AG10803 (cell line): ENCODE results near the gene FRMPD4.

Experiments
- DNase-seq: peaks from one replicate; pipeline ENCODE4 v3.0.0; 2010; ENCODE audit warnings: low read depth
- H3K4me3 ChIP-seq: 2 replicates; pipeline ENCODE4 v1.5.1; 2011; ENCODE audit warnings: mild to moderate bottlenecking, low read length, control low read depth
- TF ChIP-seq, protein P1 (sequence below): conservative IDR thresholded peaks from 2 replicates; pipeline ENCODE4 v1.5.1; 2011; ENCODE audit warnings: mild to moderate bottlenecking, low read length, control low read depth, inconsistent platforms

The FRMPD4 gene

DNA sequence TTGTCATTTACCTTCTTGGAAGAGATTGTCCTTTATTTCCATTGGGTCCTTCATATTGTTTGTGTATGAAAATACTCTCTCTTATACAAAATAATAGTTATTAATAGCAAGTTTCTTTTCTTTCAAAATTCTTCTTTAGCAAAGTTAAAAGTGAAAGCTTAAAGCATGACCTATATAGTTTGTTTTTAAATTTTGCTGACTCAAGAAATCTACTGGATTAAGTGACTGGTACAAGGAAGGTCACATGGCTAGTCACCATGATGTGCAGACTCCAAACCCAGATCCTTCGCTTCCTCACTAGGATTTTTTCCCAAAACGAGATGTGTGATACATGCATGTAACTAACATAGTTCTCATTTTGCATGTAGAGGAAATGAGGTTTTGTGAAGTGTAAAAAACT lies 322.7 kb downstream of the FRMPD4 start:
- no peak for DNase-seq
- H3K4me3 ChIP-seq: no peak overlapping the region
- TF ChIP-seq, protein P1, sequence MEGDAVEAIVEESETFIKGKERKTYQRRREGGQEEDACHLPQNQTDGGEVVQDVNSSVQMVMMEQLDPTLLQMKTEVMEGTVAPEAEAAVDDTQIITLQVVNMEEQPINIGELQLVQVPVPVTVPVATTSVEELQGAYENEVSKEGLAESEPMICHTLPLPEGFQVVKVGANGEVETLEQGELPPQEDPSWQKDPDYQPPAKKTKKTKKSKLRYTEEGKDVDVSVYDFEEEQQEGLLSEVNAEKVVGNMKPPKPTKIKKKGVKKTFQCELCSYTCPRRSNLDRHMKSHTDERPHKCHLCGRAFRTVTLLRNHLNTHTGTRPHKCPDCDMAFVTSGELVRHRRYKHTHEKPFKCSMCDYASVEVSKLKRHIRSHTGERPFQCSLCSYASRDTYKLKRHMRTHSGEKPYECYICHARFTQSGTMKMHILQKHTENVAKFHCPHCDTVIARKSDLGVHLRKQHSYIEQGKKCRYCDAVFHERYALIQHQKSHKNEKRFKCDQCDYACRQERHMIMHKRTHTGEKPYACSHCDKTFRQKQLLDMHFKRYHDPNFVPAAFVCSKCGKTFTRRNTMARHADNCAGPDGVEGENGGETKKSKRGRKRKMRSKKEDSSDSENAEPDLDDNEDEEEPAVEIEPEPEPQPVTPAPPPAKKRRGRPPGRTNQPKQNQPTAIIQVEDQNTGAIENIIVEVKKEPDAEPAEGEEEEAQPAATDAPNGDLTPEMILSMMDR: no peak

DNA sequence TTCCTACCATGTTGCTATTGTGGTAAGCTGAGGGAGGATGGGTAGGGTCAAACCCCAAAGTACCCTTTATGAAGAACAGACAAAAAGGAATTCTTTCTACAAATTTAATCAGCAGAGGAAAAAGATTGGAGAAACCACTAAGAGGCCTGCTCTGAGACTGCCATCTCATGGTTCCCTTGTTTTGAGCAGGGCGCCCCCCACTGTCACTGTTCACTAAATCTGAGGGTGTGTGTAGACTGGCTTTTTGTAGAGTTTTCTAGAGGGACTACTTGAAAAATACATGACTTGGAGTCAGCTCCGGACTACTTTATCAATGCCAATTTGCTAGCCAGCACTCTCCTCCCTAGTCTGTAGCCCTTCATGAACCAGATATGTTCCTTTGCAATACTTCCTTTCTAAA lies 324.8 kb downstream of the FRMPD4 start:
- TF ChIP-seq, protein P1: no peak
- DNase-seq: no peak
- H3K4me3 ChIP-seq: no peak overlapping the region

DNA sequence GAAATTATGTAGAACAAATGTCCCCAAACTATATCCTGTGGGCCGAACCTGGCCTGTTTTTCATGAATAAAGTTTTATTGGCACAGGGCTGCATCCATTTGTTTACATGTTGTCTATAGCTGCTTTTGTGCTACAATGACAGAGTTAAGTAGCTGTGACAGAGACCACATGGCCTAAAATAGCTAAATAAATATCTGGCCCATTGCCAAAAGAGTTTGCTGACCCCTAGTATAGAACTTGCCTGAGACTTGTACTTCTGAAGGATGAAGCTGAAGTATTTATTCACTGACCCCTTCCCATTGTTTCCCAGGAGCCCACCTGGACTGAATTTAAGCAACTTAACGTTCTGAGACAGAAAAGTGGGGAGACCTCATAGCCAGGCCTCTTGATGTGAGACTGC lies 325.6 kb downstream of the FRMPD4 start:
- H3K4me3 ChIP-seq: no peak overlapping the region
- DNase-seq: no peak
- TF ChIP-seq, protein P1: no peak

DNA sequence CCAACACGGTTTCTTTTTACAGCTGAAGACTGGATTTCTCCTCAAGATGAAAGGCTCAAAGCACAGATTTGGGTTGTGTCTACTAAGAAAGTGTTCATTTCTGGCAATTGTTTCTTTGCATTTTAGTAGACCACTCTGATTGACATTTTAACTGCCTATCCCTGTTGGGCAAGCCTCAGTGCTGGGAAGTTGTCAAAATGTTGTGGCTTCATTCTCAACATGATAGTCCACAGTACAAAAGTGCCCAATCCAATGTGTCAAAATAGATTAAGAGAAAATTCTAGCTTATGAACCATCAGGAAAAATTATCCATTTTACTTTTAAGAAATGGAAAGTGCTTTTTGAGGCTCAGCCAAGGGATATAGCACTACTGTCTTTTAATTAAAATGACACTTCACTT lies 329.0 kb downstream of the FRMPD4 start:
- TF ChIP-seq, protein P1: no peak
- DNase-seq: no peak
- H3K4me3 ChIP-seq: no peak overlapping the region

DNA sequence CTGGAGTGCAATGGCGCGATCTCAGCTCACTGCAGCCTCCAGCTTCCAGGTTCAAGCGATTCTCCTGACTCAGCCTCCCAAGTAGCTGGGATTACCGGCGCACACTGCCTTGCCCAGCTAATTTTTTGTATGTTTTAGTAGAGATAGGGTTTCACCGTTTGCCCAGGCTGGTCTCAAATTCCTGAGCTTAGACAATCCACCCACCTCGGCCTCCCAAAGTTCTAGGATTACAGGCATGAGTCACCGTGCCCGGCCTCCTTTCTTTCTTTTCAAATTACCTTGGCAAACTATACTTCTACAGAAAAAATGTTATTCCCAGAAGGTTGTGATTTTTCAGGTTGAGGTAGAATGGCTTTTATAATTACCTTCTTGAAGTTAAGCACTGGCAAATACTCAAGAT lies 331.0 kb downstream of the FRMPD4 start:
- DNase-seq: no peak
- TF ChIP-seq, protein P1: no peak
- no peak overlapping the region for H3K4me3 ChIP-seq

DNA sequence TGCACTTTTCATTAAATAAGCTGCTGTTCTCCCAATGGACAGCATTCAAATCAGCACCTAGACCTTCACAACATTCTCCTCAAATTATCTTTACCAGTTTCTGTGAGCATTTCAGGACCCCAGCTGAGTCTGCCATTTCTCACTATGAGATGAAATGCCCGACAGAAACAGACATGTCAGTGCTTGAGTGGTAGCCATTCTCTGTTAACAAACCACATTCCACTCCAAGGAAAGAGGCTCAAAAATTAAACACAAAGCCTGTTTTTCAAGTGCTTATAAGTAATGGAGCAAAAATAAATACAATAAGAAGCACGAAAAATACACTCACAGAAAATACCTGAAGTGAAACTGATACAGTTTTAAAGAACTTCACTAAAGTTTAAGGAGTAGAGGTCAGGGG lies 332.8 kb downstream of the FRMPD4 start:
- TF ChIP-seq, protein P1: no peak
- no peak for DNase-seq
- H3K4me3 ChIP-seq: no peak overlapping the region

DNA sequence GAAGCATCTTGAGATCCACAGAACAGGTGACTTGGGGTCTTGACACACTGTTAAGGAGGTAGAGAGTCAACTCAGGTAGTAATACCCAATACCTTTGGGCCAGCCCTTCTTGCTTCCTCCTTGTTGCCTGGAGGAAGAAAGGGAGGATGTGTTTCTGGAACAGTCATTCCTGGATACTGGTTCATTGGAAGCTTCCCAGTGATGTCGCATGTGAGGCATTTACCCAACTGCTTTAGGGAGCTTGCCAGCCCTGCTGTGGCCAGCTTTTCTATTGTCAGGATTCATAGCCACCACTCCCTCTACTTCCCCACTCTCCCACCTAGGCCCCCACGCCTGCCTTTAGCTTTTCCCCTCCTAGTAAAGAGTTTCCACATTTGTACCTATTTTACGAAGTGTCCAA lies 342.7 kb downstream of the FRMPD4 start:
- TF ChIP-seq, protein P1: no peak
- H3K4me3 ChIP-seq: no peak overlapping the region
- DNase-seq: peak; percentile 11
